Astrocyte of the cerebellum (primary cell): ENCODE results near the gene USP40.

Source experiments
- DNase-seq: peaks from one replicate; pipeline ENCODE4 v3.0.0-alpha.2; 2011; ENCODE audit warnings: low read depth
- H3K4me3 ChIP-seq: 2 replicates; pipeline ENCODE4 v1.5.1; 2011; ENCODE audit warnings: mild to moderate bottlenecking, low read depth, low read length, moderate library complexity
- CTCF ChIP-seq: IDR thresholded peaks from 2 replicates; pipeline ENCODE4 v1.5.1; 2012; ENCODE audit warnings: low read length, low read depth, moderate library complexity, mild to moderate bottlenecking; ENCODE audit errors: missing control alignments
- in situ Hi-C: cut with HindIII; loops from 2 replicates; pipeline ENCODE4 v1.10.0; 2017; ENCODE audit warnings: low sequenced_read_pairs

Gene USP40

GRCh38 chr2:233458031-233458610, 108.5 kb downstream of the USP40 start:
- TF ChIP-seq CTCF = no peak
- in situ Hi-C loops = no loop called here

GRCh38 chr2:233457356-233457755, 109.2 kb downstream of the USP40 start:
- no peak overlapping the region for H3K4me3 ChIP-seq
- no peak for DNase-seq
- TF ChIP-seq CTCF = no peak
- in situ Hi-C loops = no loop called here

More at GRCh38 chr2:233458031-233458610, 108.5 kb downstream of the USP40 start:
- DNase-seq = no peak
- H3K4me3 ChIP-seq = no peak overlapping the region

GRCh38 chr2:233456934-233457333, 109.6 kb downstream of the USP40 start:
- TF ChIP-seq CTCF = no peak
- H3K4me3 ChIP-seq = no peak overlapping the region
- in situ Hi-C loops = no loop called here
- no peak for DNase-seq

- H3K4me3 ChIP-seq = no peak overlapping the region
- in situ Hi-C loops = no loop called here
- no peak for TF ChIP-seq CTCF
- no peak for DNase-seq
Measured at GRCh38 chr2:233456111-233456510, 110.5 kb downstream of the USP40 start.

- no peak overlapping the region for H3K4me3 ChIP-seq
- DNase-seq = no peak
- in situ Hi-C loops = no loop called here
- no peak for TF ChIP-seq CTCF
Measured at GRCh38 chr2:233455491-233455890, 111.1 kb downstream of the USP40 start.

GRCh38 chr2:233455006-233455405, 111.6 kb downstream of the USP40 start:
- no peak for TF ChIP-seq CTCF
- in situ Hi-C loops = no loop called here
- DNase-seq = no peak

More at GRCh38 chr2:233455006-233455405, 111.6 kb downstream of the USP40 start:
- H3K4me3 ChIP-seq = no peak overlapping the region
